Cardiac muscle cell (in vitro differentiated cells and primary cell): Measurements from ENCODE around the gene RNF220. TPM values are rescaled to one million over a fixed set of nuclear protein-coding genes. Genes with fewer than 3 reads are reported as not detected.

ENCODE experiments used
- DNase-seq, 2 donors: peaks; one replicate each; pipeline versions ENCODE4 v3.0.0 to v3.0.0-alpha.2; 2010 to 2017; ENCODE audit warnings: low read depth in 1 of 2, low spot score in 1 of 2
- H3K27ac ChIP-seq: fragments of 200-600 bp; sonication (generic); 2 replicates; pipeline ENCODE4 v1.5.1; 2016
- H3K27me3 ChIP-seq: fragments of 200-600 bp; sonication (generic); 2 replicates; pipeline ENCODE4 v1.6.0; 2016; ENCODE audit warnings: control low read depth
- H3K36me3 ChIP-seq: fragments of 200-600 bp; sonication (generic); 2 replicates; pipeline ENCODE4 v1.5.1; 2016; ENCODE audit warnings: control low read depth
- H3K4me1 ChIP-seq: fragments of 200-600 bp; sonication (generic); 2 replicates; pipeline ENCODE4 v1.8.1; 2017; ENCODE audit warnings: low read depth, mild to moderate bottlenecking, mixed run types
- H3K4me3 ChIP-seq: fragments of 200-600 bp; sonication (generic); 2 replicates; pipeline ENCODE4 v1.5.1; 2016; ENCODE audit warnings: mild to moderate bottlenecking
- H3K9me3 ChIP-seq: fragments of 200-600 bp; sonication (generic); 2 replicates; pipeline ENCODE4 v1.5.1; 2017; ENCODE audit warnings: low read depth, mild to moderate bottlenecking, control low read depth
- polyA plus RNA-seq: library from polyadenylated mRNA; unstranded; fragments of >200 nt; fragmentation: Nextera tagmentation; extraction: Ambion mirVana; gene quantifications from 2 replicates; pipeline ENCODE4 v1.2.1, GENCODE V29; 2016
- total RNA-seq: library from RNA; depleted of rRNA; stranded (reverse); fragments of >200 nt; gene quantifications from 2 replicates; pipeline ENCODE4 v1.2.3, GENCODE V29; 2016
- TF ChIP-seq, protein P1 (sequence below): IDR thresholded peaks from 2 replicates; pipeline ENCODE4 v1.5.1; 2012; ENCODE audit warnings: low read depth, mild to moderate bottlenecking, low read length

The RNF220 gene
- total and polyA plus RNA-seq, 2 experiments from 2014 or later, result 57.6 to 142 TPM

DNA sequence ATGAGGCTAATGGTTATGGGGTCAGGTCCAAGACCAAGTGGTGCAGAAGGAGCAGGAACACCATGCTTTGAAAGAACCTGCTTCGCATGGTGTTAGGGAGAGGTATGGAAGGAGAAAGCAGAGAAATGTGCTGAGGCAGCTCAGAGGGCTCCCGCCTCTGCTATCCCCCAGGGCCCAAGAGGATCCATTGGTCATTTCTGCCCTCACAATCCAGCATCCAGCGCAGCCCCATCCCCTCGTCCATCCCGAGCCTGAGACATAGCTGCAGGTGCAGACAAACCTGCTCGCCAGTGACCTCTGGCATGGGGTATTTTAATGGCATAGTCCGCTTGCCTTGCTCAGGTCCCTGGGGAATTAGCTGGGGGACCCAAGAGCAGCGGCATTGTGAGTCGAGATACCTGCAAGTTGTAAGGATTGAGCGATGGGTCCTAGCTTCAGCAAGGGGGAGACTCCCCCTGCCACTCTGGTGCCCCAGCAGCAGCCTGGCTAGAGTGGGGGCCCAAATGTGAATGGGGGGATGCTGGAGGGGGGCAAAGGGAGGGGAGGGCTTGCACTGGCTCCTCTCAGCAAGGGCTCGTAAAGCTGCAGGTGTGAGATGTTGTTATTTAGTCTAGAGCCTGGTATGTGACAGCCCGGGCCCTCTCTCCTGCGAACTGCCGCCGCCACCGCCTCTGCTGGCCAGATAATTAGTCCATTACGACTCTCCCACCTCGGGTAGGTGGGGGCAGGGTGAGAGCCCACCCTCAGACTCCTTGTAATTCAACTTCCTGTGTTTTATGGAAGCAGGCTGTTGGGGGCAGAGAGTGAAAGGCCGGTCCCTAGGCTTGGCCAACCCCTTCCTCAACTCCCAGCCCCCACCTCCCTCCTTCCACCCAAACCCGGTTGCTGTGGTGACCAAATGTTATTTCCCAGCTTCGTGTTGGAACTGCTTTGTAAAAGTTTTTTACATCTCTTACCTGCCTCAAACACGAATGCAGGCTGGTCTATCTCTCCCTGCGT is 118.8 kb downstream of the RNF220 start:
- Histone ChIP-seq H3K27me3 (no peaks in the 10 kb centered on the region), H3K4me3 (peak overlapping the region; percentile 29), H3K27ac (no peak overlapping the region), H3K4me1 (peaks cover 16% of the 10 kb centered on the region), H3K36me3 (no peaks in the 10 kb centered on the region), H3K9me3 (no peaks in the 10 kb centered on the region)
- TF ChIP-seq, protein P1, sequence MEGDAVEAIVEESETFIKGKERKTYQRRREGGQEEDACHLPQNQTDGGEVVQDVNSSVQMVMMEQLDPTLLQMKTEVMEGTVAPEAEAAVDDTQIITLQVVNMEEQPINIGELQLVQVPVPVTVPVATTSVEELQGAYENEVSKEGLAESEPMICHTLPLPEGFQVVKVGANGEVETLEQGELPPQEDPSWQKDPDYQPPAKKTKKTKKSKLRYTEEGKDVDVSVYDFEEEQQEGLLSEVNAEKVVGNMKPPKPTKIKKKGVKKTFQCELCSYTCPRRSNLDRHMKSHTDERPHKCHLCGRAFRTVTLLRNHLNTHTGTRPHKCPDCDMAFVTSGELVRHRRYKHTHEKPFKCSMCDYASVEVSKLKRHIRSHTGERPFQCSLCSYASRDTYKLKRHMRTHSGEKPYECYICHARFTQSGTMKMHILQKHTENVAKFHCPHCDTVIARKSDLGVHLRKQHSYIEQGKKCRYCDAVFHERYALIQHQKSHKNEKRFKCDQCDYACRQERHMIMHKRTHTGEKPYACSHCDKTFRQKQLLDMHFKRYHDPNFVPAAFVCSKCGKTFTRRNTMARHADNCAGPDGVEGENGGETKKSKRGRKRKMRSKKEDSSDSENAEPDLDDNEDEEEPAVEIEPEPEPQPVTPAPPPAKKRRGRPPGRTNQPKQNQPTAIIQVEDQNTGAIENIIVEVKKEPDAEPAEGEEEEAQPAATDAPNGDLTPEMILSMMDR, result no peak
- no peak for DNase-seq

DNA sequence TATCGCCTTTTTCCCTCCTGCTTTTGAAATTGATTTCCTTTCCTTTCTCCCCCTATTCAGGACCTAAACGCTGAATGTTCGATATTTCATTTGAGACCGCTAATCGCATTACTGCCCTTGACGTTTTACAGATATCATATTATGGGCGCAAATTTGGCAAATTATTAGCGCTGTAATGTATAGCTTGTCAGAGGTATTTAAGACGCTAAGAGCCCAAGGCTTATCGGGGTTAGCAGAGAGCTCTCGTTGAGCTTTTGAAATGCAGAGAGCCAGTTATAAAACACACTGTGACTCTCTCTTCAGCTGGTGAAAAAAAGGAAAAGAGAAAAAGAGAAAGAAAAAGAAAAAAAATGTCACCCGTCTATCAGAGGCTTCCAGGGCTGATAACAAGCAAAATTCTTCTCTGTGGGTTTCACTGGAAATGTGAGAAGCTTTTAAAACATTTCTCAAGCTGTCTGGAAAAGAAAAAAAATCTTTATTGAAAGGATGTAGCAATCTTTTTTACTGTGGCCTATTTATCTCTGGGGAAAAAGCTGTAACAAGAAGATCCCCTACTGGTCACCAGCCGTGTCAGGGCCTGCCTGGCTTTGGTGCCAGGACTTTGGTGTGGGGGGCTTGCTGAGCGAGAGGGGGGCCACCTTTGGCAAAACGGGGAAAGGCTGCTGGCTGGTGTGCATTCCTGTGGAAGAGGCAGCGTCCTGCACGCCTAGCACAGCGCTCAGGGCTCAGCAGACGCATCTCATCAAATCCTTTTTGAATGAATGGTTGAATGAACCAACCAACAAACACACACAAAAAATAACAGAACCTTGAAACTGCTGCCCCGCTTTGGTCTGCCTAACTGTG is 119.8 kb downstream of the RNF220 start:
- no peaks in the 10 kb centered on the region for H3K27me3 ChIP-seq
- DNase-seq, result peak; percentile 29 to 40

DNA sequence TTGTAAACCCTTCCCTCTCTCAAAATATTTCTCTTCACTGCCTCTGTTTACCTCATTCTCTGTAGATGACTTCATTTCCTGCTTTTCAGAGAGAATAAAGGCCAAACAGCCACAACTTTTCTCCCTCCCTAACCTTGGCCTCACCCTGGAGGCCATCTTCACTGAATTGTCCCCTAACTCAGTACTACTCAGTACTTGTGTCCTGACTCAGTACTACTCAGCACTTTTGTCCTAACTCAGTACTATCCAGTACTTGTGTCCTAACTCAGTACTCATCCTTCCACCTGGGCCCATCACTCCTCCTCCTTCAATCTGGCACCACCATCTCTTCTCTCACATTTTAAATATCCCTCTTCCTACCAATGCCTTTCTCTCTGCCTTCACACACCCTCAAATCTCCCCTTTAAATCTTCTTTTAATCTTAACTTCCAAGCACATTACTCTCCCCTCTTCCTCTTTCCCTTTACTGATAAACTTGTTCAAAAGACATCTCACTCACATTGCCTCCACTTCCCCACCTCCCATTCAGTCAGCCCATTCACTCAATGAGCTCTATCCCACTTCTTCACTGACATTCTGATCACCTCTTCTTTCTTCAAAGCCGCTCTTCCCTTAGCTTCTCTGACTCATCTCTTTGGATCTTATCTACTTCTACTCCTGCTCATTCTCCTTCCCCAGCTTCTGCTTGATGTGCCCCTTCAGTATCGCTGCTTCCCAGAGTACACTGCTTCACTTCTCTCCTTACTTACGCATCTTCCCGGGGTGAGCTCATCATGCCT is 121.4 kb downstream of the RNF220 start:
- Histone ChIP-seq H3K36me3 (no peaks in the 10 kb centered on the region), H3K27ac (no peak overlapping the region), H3K4me3 (no peak overlapping the region), H3K27me3 (no peaks in the 10 kb centered on the region), H3K4me1 (peaks cover 16% of the 10 kb centered on the region), H3K9me3 (no peaks in the 10 kb centered on the region)
- DNase-seq, result no peak
- TF ChIP-seq, protein P1, result no peak

More for the DNA sequence above, 119.8 kb downstream of the RNF220 start:
- no peaks in the 10 kb centered on the region for H3K9me3 ChIP-seq
- H3K4me3 ChIP-seq, result peak overlapping the region; percentile 29
- no peaks in the 10 kb centered on the region for H3K36me3 ChIP-seq
- H3K27ac ChIP-seq, result peak overlapping the region; percentile 34
- H3K4me1 ChIP-seq, result peaks cover 16% of the 10 kb centered on the region
- TF ChIP-seq, protein P1, result peak; percentile 8

DNA sequence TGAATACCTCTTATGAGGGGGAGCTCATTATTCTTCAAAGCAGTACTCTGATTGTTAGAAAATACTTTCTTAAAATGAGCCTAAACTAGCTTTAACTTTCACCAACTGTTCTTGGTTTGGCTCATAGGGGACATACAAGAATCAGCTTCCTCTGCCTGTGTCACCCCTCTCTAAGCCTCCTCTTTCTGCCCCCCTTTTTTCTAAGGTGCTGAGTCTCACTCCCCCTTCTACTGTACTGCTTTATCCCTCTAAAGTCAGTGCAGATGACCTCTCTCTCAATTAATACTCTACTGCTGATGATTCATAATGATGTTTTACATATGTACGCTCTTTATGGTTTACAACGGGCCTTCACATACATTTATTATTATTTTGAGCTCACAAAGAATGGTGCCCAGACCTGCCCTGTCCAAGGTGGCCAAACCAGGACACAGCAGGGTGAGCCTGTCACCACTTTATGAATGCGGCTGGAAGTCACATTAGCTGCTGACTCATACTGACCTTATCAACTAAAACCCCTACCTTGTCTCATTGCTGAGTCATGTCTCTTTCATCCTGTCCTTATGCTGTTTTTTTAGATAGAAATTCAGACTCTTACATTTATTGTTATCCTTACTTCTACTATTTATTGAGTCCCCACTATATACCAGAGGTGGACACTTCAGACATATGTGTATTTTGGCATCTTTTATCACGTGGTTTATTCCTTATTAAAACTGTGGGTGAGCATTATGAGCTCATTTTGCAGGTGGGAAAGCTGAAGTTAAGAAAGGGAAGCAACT is 126.9 kb downstream of the RNF220 start:
- no peak overlapping the region for H3K4me3 ChIP-seq
- H3K36me3 ChIP-seq, result no peaks in the 10 kb centered on the region
- H3K27ac ChIP-seq, result no peak overlapping the region
- no peaks in the 10 kb centered on the region for H3K9me3 ChIP-seq
- H3K4me1 ChIP-seq, result no peaks in the 10 kb centered on the region
- no peaks in the 10 kb centered on the region for H3K27me3 ChIP-seq
- TF ChIP-seq, protein P1, result no peak
- peak; percentile 35 to 37 for DNase-seq
